AG09309 (cell line): ENCODE measurements around the gene VIL1.

Source experiments
- DNase-seq: peaks from one replicate; pipeline ENCODE4 v3.0.0-alpha.2; 2010; ENCODE audit warnings: low read depth
- H3K4me3 ChIP-seq: 2 replicates; pipeline ENCODE4 v1.5.1; 2011; ENCODE audit warnings: mild to moderate bottlenecking, low read depth, low read length, moderate library complexity; ENCODE audit not compliant: control insufficient read depth
- TF ChIP-seq, protein P1 (sequence below): IDR thresholded peaks from 2 replicates; pipeline ENCODE4 v1.5.1; 2011; ENCODE audit warnings: mild to moderate bottlenecking, low read depth, low read length, inconsistent platforms; ENCODE audit not compliant: insufficient read depth, control insufficient read depth; ENCODE audit errors: missing control alignments

VIL1 gene

GRCh38 chr2:218421027-218421426 lies 2.1 kb downstream of the VIL1 start:
- H3K4me3 ChIP-seq: no peak overlapping the region
- TF ChIP-seq, protein P1, sequence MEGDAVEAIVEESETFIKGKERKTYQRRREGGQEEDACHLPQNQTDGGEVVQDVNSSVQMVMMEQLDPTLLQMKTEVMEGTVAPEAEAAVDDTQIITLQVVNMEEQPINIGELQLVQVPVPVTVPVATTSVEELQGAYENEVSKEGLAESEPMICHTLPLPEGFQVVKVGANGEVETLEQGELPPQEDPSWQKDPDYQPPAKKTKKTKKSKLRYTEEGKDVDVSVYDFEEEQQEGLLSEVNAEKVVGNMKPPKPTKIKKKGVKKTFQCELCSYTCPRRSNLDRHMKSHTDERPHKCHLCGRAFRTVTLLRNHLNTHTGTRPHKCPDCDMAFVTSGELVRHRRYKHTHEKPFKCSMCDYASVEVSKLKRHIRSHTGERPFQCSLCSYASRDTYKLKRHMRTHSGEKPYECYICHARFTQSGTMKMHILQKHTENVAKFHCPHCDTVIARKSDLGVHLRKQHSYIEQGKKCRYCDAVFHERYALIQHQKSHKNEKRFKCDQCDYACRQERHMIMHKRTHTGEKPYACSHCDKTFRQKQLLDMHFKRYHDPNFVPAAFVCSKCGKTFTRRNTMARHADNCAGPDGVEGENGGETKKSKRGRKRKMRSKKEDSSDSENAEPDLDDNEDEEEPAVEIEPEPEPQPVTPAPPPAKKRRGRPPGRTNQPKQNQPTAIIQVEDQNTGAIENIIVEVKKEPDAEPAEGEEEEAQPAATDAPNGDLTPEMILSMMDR: no peak

GRCh38 chr2:218422403-218423086 lies 3.6 kb downstream of the VIL1 start:
- no peak for DNase-seq
- H3K4me3 ChIP-seq: no peak overlapping the region
- TF ChIP-seq, protein P1: no peak

More at GRCh38 chr2:218421027-218421426, 2.1 kb downstream of the VIL1 start:
- DNase-seq: no peak

DNA sequence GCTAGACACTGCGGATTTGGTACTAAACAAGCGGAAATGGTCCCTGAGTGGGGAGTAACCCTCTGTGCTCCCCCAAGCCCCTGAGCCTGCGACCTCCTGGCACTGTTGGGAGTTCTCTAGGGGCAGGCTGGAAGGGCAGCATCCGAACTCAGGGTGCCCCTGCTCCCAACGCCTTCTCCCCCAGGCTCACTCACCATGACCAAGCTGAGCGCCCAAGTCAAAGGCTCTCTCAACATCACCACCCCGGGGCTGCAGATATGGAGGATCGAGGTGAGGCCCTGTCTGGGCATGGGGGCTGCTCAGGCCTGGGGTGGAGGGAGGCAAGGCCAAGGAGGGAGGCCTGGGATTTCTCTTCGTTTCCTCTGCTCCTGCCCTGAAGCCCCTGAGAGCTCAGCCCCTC lies 4.7 kb downstream of the VIL1 start:
- TF ChIP-seq, protein P1: no peak
- no peak overlapping the region for H3K4me3 ChIP-seq
- DNase-seq: no peak

DNA sequence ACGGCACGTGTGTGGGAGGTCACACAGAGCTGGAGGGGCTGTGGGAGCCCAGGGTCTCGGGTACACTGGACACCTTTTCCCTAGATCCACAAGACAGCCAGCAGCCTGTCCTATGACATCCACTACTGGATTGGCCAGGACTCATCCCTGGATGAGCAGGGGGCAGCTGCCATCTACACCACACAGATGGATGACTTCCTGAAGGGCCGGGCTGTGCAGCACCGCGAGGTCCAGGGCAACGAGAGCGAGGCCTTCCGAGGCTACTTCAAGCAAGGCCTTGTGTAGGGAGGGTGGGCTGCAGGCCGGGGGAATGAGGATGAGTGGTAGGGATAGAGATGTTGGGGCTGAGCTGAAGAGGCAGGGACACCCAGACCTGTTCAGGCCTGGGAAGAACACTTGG lies 6.6 kb downstream of the VIL1 start:
- no peak for DNase-seq
- TF ChIP-seq, protein P1: no peak
- H3K4me3 ChIP-seq: no peak overlapping the region

- H3K4me3 ChIP-seq: no peak overlapping the region
- TF ChIP-seq, protein P1: no peak
- DNase-seq: no peak
Observed at GRCh38 chr2:218427741-218428140, 8.8 kb downstream of the VIL1 start.

GRCh38 chr2:218428846-218429558 lies 10.1 kb downstream of the VIL1 start:
- TF ChIP-seq, protein P1: no peak
- H3K4me3 ChIP-seq: no peak overlapping the region
- DNase-seq: no peak
